ENCODE measurements around the gene TRIM40.
"Not testable (repeated sequence)": the region's sequence is repeated elsewhere in the genome, so short reads cannot be mapped to it uniquely, and the experiment has no call there.

Gene TRIM40

DNA sequence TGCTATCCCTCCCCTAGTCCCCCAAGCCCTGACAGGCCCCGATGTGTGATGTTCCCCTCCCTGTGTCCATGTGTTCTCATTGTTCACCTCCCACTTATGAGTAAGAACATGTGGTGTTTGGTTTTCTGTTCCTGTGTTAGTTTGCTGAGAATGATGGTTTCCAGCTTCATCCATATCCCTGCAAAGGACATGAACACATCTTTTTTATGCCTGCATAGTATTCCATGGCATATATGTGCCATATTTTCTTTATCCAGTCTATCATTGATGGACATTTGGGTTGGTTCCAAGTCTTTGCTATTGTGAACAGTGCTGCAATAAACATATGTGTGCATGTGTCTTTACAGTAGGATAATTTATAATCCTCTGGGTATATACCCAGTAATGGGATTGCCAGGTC, 29.3 kb downstream of the TRIM40 start:
- not testable (repeated sequence) for FAIRE-seq

- no peak for FAIRE-seq
Observed at GRCh38 chr6:30167101-30167500, 31.2 kb downstream of the TRIM40 start.

- no peak for FAIRE-seq
Observed at GRCh38 chr6:30168741-30169140, 32.8 kb downstream of the TRIM40 start.

DNA sequence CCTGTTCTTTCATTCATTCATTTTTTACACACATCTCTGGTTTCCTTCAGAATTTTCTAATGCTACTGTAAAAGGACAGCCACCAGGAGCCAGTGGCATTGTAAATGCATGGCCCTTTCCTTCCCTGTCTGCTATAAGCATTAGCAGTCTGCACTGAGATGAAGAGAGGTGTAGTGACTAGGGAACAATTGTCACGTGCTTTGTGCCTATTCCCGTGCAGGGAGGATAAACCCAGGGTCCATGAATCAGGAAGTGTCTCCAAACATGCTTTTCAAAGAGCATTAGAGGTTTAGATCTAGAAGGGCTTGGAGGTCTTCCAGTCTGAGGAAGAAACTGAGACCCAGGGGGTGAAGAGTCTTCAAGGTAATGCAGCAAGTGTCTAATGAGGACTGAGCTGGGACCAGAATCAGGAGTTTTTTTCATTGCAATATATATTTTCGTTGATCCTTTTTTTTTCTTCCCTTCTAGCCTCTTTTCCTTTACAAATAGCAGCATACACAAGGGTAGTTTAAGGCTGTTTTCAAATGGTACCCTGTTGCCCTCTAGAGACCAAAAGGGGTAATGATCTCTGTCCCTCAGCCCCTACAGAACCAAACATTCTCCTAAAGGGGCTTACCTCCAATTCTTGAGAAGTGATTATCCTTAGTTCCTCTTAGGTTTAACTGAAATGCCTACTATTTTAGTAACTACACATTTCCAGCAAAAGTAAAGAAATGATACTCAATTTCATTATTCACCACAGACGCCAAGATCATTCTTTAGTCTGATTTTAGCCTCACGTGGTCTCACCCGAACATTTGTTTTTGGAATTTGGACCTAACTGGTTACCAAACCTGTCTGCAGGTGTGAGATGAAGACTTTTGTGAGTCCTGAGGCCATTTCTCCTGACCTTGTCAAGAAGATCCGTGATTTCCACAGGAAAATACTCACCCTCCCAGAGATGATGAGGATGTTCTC, 34.0 kb downstream of the TRIM40 start:
- FAIRE-seq, result no peak

DNA sequence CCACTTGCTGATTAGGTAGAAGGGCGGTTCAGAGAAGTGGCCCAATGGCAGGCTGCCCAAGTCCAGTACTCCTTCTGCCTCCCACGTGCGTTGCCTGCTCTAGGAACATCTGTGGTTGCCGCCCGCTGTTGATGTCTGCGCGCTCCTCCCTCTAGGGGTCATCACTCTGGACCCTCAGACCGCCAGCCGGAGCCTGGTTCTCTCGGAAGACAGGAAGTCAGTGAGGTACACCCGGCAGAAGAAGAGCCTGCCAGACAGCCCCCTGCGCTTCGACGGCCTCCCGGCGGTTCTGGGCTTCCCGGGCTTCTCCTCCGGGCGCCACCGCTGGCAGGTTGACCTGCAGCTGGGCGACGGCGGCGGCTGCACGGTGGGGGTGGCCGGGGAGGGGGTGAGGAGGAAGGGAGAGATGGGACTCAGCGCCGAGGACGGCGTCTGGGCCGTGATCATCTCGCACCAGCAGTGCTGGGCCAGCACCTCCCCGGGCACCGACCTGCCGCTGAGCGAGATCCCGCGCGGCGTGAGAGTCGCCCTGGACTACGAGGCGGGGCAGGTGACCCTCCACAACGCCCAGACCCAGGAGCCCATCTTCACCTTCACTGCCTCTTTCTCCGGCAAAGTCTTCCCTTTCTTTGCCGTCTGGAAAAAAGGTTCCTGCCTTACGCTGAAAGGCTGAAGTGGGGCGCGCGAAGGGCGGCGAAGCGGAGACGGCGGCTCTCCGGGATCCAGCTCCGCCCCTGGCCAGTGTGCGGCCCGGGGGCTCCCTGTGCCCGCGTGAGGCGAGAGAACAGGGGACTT, 35.9 kb downstream of the TRIM40 start:
- no peak for FAIRE-seq

- no peak for FAIRE-seq
Observed at GRCh38 chr6:30172681-30173080, 36.7 kb downstream of the TRIM40 start.

DNA sequence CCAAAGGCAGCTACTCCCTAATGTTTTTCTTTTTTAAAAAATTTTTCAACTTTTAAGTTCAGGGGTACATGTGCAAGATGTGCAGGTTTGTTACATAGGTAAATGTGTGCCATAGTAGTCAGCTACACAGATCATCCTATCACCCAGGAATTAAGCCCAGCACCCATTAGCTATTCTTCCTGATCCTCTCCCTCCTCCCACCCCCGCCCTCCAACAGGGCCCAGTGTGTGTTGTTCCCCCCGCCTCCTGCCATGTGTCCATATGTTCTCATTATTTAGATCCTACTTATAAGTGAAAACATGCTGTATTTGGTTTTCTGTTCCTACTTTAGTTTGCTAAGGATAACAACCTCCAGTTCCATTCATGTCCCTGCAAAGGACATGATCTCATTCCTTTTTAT, 39.8 kb downstream of the TRIM40 start:
- FAIRE-seq, result no peak

GRCh38 chr6:30178837-30179236, 42.9 kb downstream of the TRIM40 start:
- no peak for FAIRE-seq

GRCh38 chr6:30180145-30180544, 44.2 kb downstream of the TRIM40 start:
- FAIRE-seq, result no peak

DNA sequence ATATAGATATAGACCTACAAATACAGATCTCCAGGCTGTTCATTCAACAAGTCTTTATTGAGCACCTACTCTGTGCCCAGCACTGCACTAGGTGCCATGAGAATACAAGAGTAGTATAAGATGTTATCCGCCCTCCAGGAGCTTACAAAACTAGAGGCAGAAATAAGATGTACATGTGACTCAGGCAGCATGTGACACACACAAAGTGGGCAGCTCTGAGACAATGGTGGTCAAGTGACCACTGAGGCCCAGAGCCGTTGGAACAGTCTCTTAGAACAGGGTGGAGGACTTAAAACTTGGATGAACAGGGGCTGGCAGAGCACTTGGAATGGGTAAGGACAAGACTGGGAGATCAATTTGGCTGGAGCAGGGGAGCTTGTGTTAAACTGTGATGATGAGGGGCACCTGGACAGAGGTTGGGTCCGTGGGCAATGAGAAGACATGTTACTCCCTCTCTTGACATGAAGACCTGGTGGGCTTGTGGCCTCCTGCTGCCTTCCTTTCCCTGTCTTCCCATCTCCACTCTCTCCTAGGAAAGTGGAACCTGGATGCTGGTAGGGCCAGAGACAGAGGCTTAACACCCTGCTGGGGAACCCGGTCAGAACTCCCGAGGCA, 48.6 kb downstream of the TRIM40 start:
- FAIRE-seq, result no peak

DNA sequence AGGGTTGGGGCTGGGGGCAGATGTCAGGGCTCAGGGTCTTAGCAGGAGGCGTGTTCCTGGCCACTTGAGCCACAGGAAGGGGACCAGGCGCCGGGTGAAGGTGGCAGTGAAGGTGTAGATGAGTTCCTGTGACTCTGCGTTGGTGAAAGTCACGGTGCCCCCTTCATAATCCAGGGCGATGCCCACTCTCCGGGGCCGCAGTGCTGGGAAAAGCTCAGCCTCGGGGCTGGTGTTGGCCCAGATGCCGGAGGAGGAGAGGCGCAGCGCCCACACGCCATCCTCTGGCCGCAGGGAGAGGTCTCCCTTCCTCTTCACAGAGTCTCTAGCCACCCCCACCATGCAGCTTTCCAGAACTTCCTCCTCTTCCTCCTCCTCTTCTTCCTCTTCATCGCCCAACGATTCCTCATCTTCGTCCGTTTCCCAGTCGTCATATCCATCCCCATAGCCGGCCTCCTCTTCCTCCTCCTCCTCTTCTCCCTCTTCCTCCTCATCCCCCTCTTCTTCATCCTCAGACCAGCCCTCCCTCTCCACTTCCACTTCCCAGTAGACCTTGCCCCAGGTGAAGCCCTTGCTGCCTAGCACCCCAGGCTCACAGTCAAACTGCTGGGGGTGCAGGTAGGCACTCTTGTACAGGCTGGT, 50.0 kb downstream of the TRIM40 start:
- FAIRE-seq, result no peak

- FAIRE-seq, result no peak
Observed at GRCh38 chr6:30188541-30188940, 52.6 kb downstream of the TRIM40 start.

DNA sequence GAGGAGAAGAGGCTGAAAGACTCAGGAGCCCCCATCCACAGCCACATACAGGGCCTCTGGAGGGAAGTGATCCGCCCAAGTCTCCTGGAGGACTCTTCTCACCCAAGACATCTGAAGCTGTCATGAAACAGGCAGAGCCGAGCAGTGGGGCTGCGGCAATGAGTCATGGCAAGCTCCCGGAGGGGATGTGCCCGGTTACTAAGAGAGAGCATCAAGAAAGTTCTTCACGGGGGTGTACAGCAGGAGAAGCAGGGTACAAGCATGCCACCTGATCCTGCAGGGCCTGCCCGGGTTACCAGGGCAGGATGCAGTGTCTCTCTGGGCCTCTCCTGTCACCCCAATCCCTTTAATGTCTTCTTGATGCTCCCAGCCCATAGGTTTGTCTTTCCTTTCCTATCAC, 56.1 kb downstream of the TRIM40 start:
- no peak for FAIRE-seq

DNA sequence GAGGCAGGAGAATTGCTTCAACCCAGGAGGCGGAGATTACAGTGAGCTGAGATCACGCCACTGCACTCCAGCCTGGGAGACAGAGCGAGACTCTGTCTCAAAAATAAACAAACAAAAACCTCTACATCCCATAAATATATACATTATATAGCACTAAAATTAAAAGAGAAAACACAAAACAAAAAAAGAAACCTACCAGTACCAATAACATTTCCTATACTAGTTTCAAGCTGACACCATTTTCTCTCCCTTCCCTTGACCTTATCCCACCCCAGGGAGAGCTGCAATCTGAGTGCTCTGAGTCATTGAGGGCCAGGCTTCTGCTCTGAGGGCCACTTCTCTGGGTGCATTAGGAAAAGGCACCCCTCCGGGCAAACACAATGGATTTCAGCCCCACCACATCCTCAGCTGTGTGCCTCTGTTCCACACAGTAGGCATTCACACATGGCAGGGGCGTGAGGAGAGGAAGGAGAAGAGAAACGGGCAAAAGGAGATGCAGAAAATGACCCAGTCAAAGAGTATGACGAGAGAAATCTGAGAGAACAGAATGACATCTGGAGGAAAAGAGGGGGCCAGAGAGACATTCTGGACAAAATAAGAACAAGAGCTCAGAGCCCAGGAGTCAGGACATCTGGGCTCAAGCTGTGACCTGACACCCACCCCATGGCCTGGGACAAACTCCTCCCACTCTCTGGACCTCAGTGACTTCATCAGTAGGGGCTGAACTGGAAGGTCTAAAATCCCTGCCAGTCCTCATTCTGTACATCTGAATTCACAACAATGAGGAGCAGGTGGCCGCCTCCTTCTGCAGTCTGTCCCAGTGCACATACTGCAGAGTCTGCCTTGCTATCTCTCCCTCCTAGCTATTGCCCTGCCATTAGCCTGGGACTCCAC, 59.1 kb downstream of the TRIM40 start:
- FAIRE-seq, result no peak

DNA sequence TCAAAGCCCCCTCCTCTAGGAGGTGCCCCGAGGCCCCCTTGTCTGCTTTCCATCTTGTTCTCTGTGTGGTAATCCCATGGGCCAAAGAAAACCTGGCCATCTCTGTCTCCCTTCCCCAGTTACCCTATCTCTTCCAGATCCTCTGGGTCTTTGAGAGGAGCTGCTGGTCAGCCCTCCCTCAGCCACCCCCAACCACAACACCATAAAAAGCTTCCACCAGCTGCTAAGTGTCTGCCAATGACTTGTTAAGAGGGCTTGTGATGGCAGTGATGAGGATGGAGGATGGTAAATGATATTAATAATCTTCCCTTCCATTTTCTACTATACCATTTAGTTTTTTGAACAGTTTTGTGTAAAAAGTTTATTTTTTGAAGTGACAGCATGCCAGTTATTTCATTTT, 60.0 kb downstream of the TRIM40 start:
- FAIRE-seq, result no peak

GRCh38 chr6:30196376-30196775, 60.4 kb downstream of the TRIM40 start:
- FAIRE-seq, result no peak
